Renal cortical epithelial cell (primary cell): Measurements from ENCODE around the gene KRT10. TPM values are rescaled to one million over a fixed set of nuclear protein-coding genes. Genes with fewer than 3 reads are reported as not detected.

Source experiments
- total RNA-seq: library from RNA; depleted of rRNA; stranded (reverse); fragments of >200 nt; gene quantifications from 2 replicates; pipeline ENCODE4 v1.2.3, GENCODE V29; 2014

Gene KRT10
- total RNA-seq, 1 donor from 2014 or later, result 4.6 TPM

Other genes starting within 250 kb of the KRT10 start
- gene SMARCE1, start 174.8 kb downstream of the KRT10 start, total RNA-seq, result 70.5 and 126 TPM in 2 replicates
- gene KRT222, start 157.4 kb downstream of the KRT10 start, total RNA-seq, result 1.7 and 10.9 TPM in 2 replicates
- not detected in 2 replicates for gene KRT24, start 118.9 kb downstream of the KRT10 start, total RNA-seq
- gene KRT25, start 67.3 kb downstream of the KRT10 start, total RNA-seq, result not detected in 2 replicates
- not detected in 2 replicates for gene KRT26, start 50.4 kb downstream of the KRT10 start, total RNA-seq
- not detected in 2 replicates for gene KRT27, start 40.1 kb downstream of the KRT10 start, total RNA-seq
- gene KRT28, start 22.7 kb downstream of the KRT10 start, total RNA-seq, result not detected in 2 replicates
- gene KRT12, start 44.6 kb upstream of the KRT10 start, total RNA-seq, result not detected in 2 replicates
- not detected in 2 replicates for gene KRT20, start 62.6 kb upstream of the KRT10 start, total RNA-seq
- 1.2 and 68.1 TPM in 2 replicates for gene KRT23, start 115.0 kb upstream of the KRT10 start, total RNA-seq
- not detected in 2 replicates for gene KRT39, start 144.3 kb upstream of the KRT10 start, total RNA-seq
- not detected in 2 replicates for gene KRT40, start 161.7 kb upstream of the KRT10 start, total RNA-seq
- gene KRTAP3-3, start 171.6 kb upstream of the KRT10 start, total RNA-seq, result not detected in 2 replicates
- gene KRTAP3-2, start 177.3 kb upstream of the KRT10 start, total RNA-seq, result not detected in 2 replicates
- gene KRTAP3-1, start 186.5 kb upstream of the KRT10 start, total RNA-seq, result not detected in 2 replicates
- not detected in 2 replicates for gene KRTAP1-5, start 204.6 kb upstream of the KRT10 start, total RNA-seq
- gene KRTAP1-4, start 207.6 kb upstream of the KRT10 start, total RNA-seq, result not detected in 2 replicates
- not detected in 2 replicates for gene KRTAP1-3, start 212.3 kb upstream of the KRT10 start, total RNA-seq
- 0.25 and 0.35 TPM in 2 replicates for gene KRTAP1-1, start 218.8 kb upstream of the KRT10 start, total RNA-seq
- not detected in 2 replicates for gene KRTAP2-1, start 224.7 kb upstream of the KRT10 start, total RNA-seq
- 0.15 TPM in 1 of 2 replicates, not detected in the other for gene KRTAP2-2, start 232.6 kb upstream of the KRT10 start, total RNA-seq
- gene KRTAP2-3, start 237.5 kb upstream of the KRT10 start, total RNA-seq, result 0.55 and 5.9 TPM in 2 replicates
- gene KRTAP2-4, start 243.3 kb upstream of the KRT10 start, total RNA-seq, result not detected in 2 replicates